ENCODE results near the gene SIN3A. TPM values are rescaled to one million over a fixed set of nuclear protein-coding genes. Genes with fewer than 3 reads are reported as not detected.
A peak's percentile ranks its signal among the peaks of the same experiment; 100 is the strongest.

The SIN3A gene
- total RNA-seq, 2 experiments from 2014 or later, result 44.2 to 103 TPM

DNA sequence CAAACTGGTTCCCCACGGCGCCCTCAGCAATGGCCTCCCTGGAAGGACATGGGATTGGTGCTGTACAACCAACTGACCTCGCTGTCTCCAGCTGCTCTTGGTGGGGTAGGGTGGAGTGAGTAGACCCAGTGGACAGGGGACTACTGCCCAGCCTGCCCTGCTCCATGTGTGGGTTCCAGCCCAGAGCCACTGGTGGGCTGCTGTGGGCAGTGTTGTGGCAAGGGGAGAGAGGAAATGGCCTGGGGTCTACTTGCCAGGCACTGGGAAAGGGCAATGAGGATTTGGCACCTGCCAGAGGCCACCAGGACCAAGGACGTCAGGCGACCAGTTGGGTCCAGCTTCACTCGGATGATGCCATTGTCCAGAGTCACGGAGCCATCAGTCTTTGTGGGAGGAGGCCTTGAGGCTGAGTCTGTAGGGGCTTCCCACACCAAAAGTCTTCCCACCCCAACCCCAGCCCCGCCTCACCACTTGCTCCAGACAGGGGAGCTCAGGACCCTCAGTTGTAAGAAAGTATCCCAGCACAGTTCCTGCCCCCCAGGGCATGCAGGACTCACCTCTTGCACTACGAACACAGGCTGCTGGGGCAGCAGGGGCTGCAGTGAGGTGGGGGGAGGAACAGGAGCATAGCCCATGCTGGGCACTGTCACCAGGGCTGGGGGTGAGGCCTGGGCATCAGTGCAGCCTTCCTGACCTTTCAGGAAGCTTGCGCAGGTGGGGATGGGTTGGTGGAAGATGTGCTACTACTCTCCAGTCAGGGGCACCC lies 92.5 kb downstream of the SIN3A start:
- peaks cover 36% of the 10 kb centered on the region for H3K36me3 ChIP-seq (ENCODE audit: insufficient read depth, low read length)
- H3K27ac ChIP-seq (ENCODE audit: low read depth, low read length, poor library complexity, severe bottlenecking), result no peak overlapping the region
- no peak for DNase-seq (ENCODE audit: low spot score)
- no peak overlapping the region for H3K4me3 ChIP-seq (ENCODE audit: low read depth, low read length, poor library complexity, severe bottlenecking)
- no peaks in the 10 kb centered on the region for H3K9me3 ChIP-seq (ENCODE audit: low read length)
- no peaks in the 10 kb centered on the region for H3K79me2 ChIP-seq (ENCODE audit: insufficient read depth, low read depth, low read length)
- intact Hi-C loops (cut with micrococcal nuclease; ENCODE audit: unreplicated experiment), result no loop called here
- H4K20me1 ChIP-seq (ENCODE audit: insufficient read depth, low read length), result no peaks in the 10 kb centered on the region
- ChIA-PET POLR2A (interaction anchor here (0.6 kb wide), 1 partner anchor 321 kb away, joined by 5 read pairs; no protein-coding TSS in a partner anchor), CTCF (ENCODE audit: unreplicated experiment) (no interaction called here)
- H3K9me2 ChIP-seq (ENCODE audit: insufficient read depth, low read length), result no peaks in the 10 kb centered on the region
- no TSS peak for BruUV-seq (replicated peaks)
- H3K4me1 ChIP-seq (ENCODE audit: insufficient read depth, low read length, poor library complexity, severe bottlenecking), result no peaks in the 10 kb centered on the region
- no peak overlapping the region for H2AFZ ChIP-seq (ENCODE audit: low read length)
- no peak overlapping the region for H3K4me2 ChIP-seq (ENCODE audit: low read length)
- no peak for TF ChIP-seq EZH2phosphoT487 (IDR thresholded peaks at IDR 0.05; ENCODE audit: borderline replicate concordance, low read depth, low read length)
- TF ChIP-seq, protein P1, sequence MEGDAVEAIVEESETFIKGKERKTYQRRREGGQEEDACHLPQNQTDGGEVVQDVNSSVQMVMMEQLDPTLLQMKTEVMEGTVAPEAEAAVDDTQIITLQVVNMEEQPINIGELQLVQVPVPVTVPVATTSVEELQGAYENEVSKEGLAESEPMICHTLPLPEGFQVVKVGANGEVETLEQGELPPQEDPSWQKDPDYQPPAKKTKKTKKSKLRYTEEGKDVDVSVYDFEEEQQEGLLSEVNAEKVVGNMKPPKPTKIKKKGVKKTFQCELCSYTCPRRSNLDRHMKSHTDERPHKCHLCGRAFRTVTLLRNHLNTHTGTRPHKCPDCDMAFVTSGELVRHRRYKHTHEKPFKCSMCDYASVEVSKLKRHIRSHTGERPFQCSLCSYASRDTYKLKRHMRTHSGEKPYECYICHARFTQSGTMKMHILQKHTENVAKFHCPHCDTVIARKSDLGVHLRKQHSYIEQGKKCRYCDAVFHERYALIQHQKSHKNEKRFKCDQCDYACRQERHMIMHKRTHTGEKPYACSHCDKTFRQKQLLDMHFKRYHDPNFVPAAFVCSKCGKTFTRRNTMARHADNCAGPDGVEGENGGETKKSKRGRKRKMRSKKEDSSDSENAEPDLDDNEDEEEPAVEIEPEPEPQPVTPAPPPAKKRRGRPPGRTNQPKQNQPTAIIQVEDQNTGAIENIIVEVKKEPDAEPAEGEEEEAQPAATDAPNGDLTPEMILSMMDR (conservative IDR thresholded peaks at IDR 0.05; ENCODE audit: low read length), result no peak

DNA sequence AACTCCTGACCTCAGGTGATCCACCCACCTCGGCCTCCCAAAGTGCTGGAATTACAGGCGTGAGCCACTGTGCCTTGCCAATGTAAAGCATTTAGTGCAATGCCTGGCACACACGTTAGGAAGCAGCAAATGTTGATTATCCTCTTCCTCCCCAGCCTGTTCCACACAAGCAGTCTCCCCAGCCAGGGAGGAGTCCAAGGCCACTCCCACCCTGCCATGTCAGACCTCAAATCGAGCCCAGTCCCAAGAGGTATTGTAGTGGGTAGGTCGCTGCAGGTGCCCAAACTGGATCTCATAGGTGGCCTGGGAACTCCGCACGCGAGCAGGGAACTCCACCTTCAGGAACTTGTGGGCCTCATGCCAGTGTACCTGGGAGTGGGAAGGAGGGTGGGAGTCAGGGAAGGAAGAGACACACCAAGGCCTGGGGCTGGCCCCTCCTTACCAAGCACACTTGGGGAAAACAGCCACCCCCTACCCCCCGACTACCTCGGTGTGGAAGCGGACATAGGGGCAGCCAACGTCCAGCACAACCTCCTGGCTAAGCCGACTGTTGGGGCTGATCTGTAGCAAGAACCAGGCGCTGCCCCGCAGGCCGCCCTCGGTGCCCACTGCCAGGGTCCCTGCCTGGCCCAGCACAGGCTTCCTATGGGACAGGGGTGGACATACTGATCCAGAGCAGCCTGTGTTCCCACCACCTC lies 93.4 kb downstream of the SIN3A start:
- Histone ChIP-seq H3K79me2 (ENCODE audit: insufficient read depth, low read depth, low read length) (no peaks in the 10 kb centered on the region), H2AFZ (ENCODE audit: low read length) (no peak overlapping the region), H4K20me1 (ENCODE audit: insufficient read depth, low read length) (no peaks in the 10 kb centered on the region), H3K4me3 (ENCODE audit: low read depth, low read length, poor library complexity, severe bottlenecking) (no peak overlapping the region), H3K9me2 (ENCODE audit: insufficient read depth, low read length) (no peaks in the 10 kb centered on the region), H3K9me3 (ENCODE audit: low read length) (no peaks in the 10 kb centered on the region), H3K36me3 (ENCODE audit: insufficient read depth, low read length) (peaks cover 44% of the 10 kb centered on the region), H3K4me1 (ENCODE audit: insufficient read depth, low read length, poor library complexity, severe bottlenecking) (no peaks in the 10 kb centered on the region), H3K4me2 (ENCODE audit: low read length) (no peak overlapping the region), H3K27ac (ENCODE audit: low read depth, low read length, poor library complexity, severe bottlenecking) (no peak overlapping the region)
- ChIA-PET CTCF (ENCODE audit: unreplicated experiment) (no interaction called here), POLR2A (no interaction called here)
- TF ChIP-seq EZH2phosphoT487 (IDR thresholded peaks at IDR 0.05; ENCODE audit: borderline replicate concordance, low read depth, low read length), result no peak
- TF ChIP-seq, protein P1 (conservative IDR thresholded peaks at IDR 0.05; ENCODE audit: low read length), result no peak
- intact Hi-C loops (cut with micrococcal nuclease; ENCODE audit: unreplicated experiment), result no loop called here
- no peak for DNase-seq (ENCODE audit: low spot score)
- BruUV-seq (replicated peaks), result TSS peak; percentile 46

DNA sequence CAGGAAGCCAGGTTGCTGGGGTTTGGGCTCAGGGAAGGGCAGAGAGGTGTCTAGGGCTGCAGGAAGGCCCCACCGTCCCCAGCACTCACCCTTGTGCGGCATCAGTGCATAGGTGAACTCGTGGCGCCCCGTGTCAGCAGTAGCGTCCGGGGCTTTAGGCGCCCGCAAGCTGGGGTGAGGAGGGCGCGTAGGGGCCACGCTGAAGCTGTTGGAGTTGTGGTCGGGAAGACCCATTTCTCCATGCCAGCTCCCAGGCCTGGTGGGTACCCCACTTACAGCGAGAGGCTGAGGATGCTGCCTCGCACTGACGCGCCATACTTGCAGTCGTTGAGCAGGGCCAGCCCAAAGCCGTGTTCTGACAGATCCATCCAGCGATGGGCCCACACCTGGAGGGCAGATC lies 95.0 kb downstream of the SIN3A start:
- H2AFZ ChIP-seq (ENCODE audit: low read length), result no peak overlapping the region
- no peaks in the 10 kb centered on the region for H3K79me2 ChIP-seq (ENCODE audit: insufficient read depth, low read depth, low read length)
- POLR2A ChIA-PET, result no interaction called here
- no peaks in the 10 kb centered on the region for H3K9me2 ChIP-seq (ENCODE audit: insufficient read depth, low read length)
- CTCF ChIA-PET (ENCODE audit: unreplicated experiment), result no interaction called here
- intact Hi-C loops (cut with micrococcal nuclease; ENCODE audit: unreplicated experiment), result no loop called here
- H4K20me1 ChIP-seq (ENCODE audit: insufficient read depth, low read length), result no peaks in the 10 kb centered on the region
- H3K36me3 ChIP-seq (ENCODE audit: insufficient read depth, low read length), result peaks cover 58% of the 10 kb centered on the region
- DNase-seq (ENCODE audit: low spot score), result no peak
- no peaks in the 10 kb centered on the region for H3K9me3 ChIP-seq (ENCODE audit: low read length)
- H3K27ac ChIP-seq (ENCODE audit: low read depth, low read length, poor library complexity, severe bottlenecking), result no peak overlapping the region
- TF ChIP-seq, protein P1 (conservative IDR thresholded peaks at IDR 0.05; ENCODE audit: low read length), result no peak
- TF ChIP-seq EZH2phosphoT487 (IDR thresholded peaks at IDR 0.05; ENCODE audit: borderline replicate concordance, low read depth, low read length), result no peak
- BruUV-seq (replicated peaks), result no TSS peak
- no peak overlapping the region for H3K4me3 ChIP-seq (ENCODE audit: low read depth, low read length, poor library complexity, severe bottlenecking)
- H3K4me1 ChIP-seq (ENCODE audit: insufficient read depth, low read length, poor library complexity, severe bottlenecking), result no peaks in the 10 kb centered on the region
- no peak overlapping the region for H3K4me2 ChIP-seq (ENCODE audit: low read length)

All from OCI-LY7 (cell line).